ENCODE data around the gene CACTIN.

CACTIN gene

DNA sequence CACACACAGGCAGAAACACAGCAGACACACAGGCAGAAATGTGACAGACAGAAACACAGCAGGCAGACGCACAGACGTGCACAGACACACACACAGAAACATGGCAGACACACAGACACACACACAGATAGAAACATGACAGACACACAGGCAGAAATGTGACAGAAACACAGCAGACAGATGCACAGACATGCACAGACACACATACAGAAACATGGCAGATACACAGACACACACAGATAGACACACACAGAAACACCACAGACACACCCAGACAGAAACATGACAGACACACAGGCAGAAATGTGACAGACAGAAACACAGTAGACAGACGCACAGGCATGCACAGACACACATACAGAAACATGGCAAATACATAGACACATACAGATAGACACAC is 21.2 kb downstream of the CACTIN start:
- H3K4me3 ChIP-seq (ENCODE audit: control insufficient read depth, low read depth, low read length): no peak overlapping the region
- DNase-seq (ENCODE audit: low read depth): no peak
- TF ChIP-seq, protein P1, sequence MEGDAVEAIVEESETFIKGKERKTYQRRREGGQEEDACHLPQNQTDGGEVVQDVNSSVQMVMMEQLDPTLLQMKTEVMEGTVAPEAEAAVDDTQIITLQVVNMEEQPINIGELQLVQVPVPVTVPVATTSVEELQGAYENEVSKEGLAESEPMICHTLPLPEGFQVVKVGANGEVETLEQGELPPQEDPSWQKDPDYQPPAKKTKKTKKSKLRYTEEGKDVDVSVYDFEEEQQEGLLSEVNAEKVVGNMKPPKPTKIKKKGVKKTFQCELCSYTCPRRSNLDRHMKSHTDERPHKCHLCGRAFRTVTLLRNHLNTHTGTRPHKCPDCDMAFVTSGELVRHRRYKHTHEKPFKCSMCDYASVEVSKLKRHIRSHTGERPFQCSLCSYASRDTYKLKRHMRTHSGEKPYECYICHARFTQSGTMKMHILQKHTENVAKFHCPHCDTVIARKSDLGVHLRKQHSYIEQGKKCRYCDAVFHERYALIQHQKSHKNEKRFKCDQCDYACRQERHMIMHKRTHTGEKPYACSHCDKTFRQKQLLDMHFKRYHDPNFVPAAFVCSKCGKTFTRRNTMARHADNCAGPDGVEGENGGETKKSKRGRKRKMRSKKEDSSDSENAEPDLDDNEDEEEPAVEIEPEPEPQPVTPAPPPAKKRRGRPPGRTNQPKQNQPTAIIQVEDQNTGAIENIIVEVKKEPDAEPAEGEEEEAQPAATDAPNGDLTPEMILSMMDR (conservative IDR thresholded peaks at IDR 0.05; ENCODE audit: control insufficient read depth, insufficient read depth, low read depth, low read length): no peak

DNA sequence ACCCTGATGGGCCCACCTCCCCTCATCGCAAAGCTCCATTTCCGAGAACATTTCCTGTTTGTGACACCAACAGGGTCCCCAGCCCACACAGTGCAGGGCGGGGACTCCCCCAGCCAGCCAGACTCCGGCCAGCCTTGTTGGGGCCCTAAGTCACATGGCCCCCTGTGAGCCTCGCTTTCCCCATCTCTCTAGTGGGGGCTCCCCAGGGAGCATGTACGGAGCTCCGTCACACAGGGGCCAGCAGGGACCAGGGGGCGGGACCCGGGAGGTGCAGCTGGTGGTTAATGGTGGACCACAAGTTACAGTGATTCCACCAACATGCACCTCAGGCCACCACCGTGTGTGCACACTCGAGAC is 21.6 kb downstream of the CACTIN start:
- TF ChIP-seq, protein P1 (conservative IDR thresholded peaks at IDR 0.05; ENCODE audit: control insufficient read depth, insufficient read depth, low read depth, low read length): no peak
- DNase-seq (ENCODE audit: low read depth): no peak
- no peak overlapping the region for H3K4me3 ChIP-seq (ENCODE audit: control insufficient read depth, low read depth, low read length)

- no peak for DNase-seq (ENCODE audit: low read depth)
- TF ChIP-seq, protein P1 (conservative IDR thresholded peaks at IDR 0.05; ENCODE audit: control insufficient read depth, insufficient read depth, low read depth, low read length): no peak
- H3K4me3 ChIP-seq (ENCODE audit: control insufficient read depth, low read depth, low read length): no peak overlapping the region
These were observed 22.2 kb downstream of the CACTIN start for GRCh38 chr19:3604227-3604986.

DNA sequence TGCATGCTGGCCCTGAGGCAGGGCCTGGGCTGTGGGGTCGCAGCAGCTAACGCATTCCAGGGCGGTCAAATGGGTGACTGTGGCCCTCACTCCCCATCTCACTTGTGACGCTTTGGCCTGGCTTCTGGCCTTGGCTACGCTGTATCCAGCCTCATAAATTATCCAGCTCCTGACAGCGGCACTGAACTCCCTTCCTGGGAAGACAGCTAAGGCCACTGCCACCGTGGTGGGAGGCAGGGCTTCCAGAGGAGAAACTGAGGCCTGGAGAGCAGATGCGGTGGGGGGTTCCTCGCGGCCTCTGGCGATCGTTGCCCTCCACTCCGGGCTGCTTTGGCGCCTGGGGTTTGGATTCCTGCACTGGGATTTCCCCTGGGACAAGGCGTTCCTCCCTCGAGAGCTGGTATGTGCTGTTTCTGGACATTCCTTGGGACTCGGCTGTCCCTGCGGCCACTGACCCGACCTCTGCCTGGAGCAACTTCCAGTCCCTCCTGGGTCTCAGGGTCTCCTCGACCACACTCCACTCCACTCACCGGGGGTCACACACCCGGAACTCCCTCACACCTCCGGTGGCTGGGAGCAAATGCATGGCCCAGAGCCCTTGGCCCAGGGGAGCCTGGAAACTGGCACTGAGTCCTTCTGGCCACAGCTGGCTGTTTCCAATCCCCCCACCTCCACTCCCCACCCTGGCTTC is 23.3 kb downstream of the CACTIN start:
- DNase-seq (ENCODE audit: low read depth): no peak

DNA sequence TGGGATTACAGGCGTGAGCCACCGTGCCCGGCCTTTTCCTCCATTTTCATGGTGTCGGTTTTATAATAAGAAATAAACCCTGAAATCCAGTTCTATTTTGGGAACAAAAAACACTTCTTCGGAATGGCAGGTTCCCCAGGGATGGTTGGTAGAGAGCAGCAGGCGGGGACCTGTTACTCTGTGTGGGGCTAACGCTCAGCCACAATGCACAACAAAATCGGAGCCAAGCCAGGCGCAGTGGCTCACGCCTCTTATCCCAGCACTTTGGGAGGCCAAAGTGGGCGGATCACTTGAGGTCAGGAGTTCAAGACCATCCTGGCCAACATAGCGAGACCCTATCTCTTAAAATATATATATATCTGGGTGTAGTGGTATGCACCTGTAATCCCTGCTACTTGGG is 25.6 kb downstream of the CACTIN start:
- DNase-seq (ENCODE audit: low read depth): no peak
- TF ChIP-seq, protein P1 (conservative IDR thresholded peaks at IDR 0.05; ENCODE audit: control insufficient read depth, insufficient read depth, low read depth, low read length): no peak
- no peak overlapping the region for H3K4me3 ChIP-seq (ENCODE audit: control insufficient read depth, low read depth, low read length)

More for the DNA sequence above, 23.3 kb downstream of the CACTIN start:
- TF ChIP-seq, protein P1 (conservative IDR thresholded peaks at IDR 0.05; ENCODE audit: control insufficient read depth, insufficient read depth, low read depth, low read length): no peak
- no peak overlapping the region for H3K4me3 ChIP-seq (ENCODE audit: control insufficient read depth, low read depth, low read length)

DNA sequence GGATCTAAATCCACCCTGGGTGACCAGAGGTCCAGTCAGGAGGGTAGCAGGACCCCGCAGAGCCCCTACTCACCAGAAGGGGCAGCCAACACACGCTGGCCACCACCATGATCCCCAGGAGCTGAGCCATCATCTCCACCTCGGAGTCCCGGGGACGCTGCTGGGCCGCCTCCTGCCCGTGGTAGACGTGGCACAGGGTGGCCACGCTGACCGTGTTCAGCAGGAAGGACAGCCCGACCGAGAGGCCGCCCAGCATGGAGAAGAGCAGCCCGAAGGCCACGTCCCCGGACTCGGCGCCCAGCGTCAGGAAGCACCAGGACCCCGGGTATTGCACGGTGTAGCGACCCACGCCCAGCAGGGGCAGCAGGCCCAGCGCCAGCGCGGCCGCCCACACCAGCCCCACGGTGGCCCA is 26.8 kb downstream of the CACTIN start:
- H3K4me3 ChIP-seq (ENCODE audit: control insufficient read depth, low read depth, low read length): no peak overlapping the region

More for the DNA sequence above, 26.8 kb downstream of the CACTIN start:
- no peak for DNase-seq (ENCODE audit: low read depth)
- TF ChIP-seq, protein P1 (conservative IDR thresholded peaks at IDR 0.05; ENCODE audit: control insufficient read depth, insufficient read depth, low read depth, low read length): no peak

All from fibroblast of mammary gland (primary cell).